ENCODE measurements around the gene SLC6A18. TPM values are rescaled to one million over a fixed set of nuclear protein-coding genes. Genes with fewer than 3 reads are reported as not detected.

Gene SLC6A18
- total and polyA plus RNA-seq, 2 experiments from 2014 or later: 0.35 TPM; not detected in 1

GRCh38 chr5:1177826-1178528, 47.2 kb upstream of the SLC6A18 start:
- DNase-seq (ENCODE audit: low spot score): no peak
- Histone ChIP-seq H3K9me3 (ENCODE audit: low read depth) (no peaks in the 10 kb centered on the region), H3K27ac (no peak overlapping the region), H3K79me2 (no peaks in the 10 kb centered on the region), H3K27me3 (no peaks in the 10 kb centered on the region), H4K20me1 (ENCODE audit: insufficient read depth, poor library complexity, severe bottlenecking) (no peaks in the 10 kb centered on the region), H2AFZ (no peak overlapping the region), H3K4me1 (ENCODE audit: insufficient read depth) (peaks cover 16% of the 10 kb centered on the region), H3K36me3 (replicated peaks; ENCODE audit: insufficient read depth, low read depth) (no peaks in the 10 kb centered on the region), H3K4me3 (no peak overlapping the region), H3K4me2 (no peak overlapping the region), H3K9me2 (replicated peaks; ENCODE audit: insufficient read depth) (no peaks in the 10 kb centered on the region)
- 94% methylated on average over 25 of the region's 30 CpGs for WGBS (ENCODE audit: low lambda C conversion rate, missing lambda C conversion rate)
- TF ChIP-seq EZH2 (IDR thresholded peaks at IDR 0.05; ENCODE audit: borderline replicate concordance): no peak
- TF ChIP-seq, protein P1, sequence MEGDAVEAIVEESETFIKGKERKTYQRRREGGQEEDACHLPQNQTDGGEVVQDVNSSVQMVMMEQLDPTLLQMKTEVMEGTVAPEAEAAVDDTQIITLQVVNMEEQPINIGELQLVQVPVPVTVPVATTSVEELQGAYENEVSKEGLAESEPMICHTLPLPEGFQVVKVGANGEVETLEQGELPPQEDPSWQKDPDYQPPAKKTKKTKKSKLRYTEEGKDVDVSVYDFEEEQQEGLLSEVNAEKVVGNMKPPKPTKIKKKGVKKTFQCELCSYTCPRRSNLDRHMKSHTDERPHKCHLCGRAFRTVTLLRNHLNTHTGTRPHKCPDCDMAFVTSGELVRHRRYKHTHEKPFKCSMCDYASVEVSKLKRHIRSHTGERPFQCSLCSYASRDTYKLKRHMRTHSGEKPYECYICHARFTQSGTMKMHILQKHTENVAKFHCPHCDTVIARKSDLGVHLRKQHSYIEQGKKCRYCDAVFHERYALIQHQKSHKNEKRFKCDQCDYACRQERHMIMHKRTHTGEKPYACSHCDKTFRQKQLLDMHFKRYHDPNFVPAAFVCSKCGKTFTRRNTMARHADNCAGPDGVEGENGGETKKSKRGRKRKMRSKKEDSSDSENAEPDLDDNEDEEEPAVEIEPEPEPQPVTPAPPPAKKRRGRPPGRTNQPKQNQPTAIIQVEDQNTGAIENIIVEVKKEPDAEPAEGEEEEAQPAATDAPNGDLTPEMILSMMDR (IDR thresholded peaks at IDR 0.05; ENCODE audit: poor library complexity): no peak
- no peak for TF ChIP-seq EZH2phosphoT487 (IDR thresholded peaks at IDR 0.05; ENCODE audit: low read depth, severe bottlenecking, unreplicated experiment)

DNA sequence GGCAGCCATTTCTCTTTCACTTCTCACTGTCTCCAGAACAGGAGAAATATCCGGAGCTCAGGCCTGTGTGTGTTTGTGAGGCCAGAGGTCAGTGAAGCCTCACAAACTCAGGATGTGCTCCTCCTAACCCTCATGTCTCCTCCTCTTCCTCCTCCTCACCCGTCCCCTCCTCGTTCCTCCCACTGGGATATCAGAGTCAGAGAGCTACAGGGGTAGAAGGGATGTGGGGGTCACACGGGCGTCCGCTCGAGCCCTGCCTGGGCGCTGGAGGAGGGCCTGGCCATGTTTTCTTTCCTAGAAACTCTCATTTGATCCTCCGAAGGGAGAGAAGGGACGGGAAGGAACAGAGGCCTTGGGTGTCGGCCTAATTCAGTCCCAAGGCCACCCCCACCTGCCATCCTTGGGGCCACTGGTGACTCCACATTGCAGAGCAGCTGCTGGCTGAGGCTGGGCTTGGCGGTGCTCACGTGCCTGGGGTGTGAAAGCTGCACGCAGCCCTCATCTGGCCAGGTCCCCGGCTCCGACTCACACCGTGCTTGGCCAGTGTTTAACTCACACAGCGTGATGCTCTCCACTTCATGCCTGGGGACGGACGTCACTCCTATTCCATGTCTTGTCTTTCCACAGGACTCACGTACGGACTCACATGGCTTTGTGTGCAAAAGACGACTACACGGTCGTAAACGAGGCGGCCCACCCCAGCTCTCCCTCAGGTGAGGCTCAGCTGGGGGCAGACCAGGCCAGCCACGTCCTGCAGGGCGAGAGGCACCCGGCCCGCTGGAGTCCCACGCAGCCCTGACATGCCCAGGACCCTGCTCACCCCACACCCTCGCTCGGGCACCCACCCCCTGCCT, 46.4 kb upstream of the SLC6A18 start:
- H3K4me2 ChIP-seq: no peak overlapping the region
- no peak for TF ChIP-seq EZH2phosphoT487 (IDR thresholded peaks at IDR 0.05; ENCODE audit: low read depth, severe bottlenecking, unreplicated experiment)
- no peak for TF ChIP-seq EZH2 (IDR thresholded peaks at IDR 0.05; ENCODE audit: borderline replicate concordance)
- TF ChIP-seq, protein P1 (IDR thresholded peaks at IDR 0.05; ENCODE audit: poor library complexity): no peak
- no peaks in the 10 kb centered on the region for H3K9me2 ChIP-seq (replicated peaks; ENCODE audit: insufficient read depth)
- H3K9me3 ChIP-seq (ENCODE audit: low read depth): no peaks in the 10 kb centered on the region
- no peaks in the 10 kb centered on the region for H3K36me3 ChIP-seq (replicated peaks; ENCODE audit: insufficient read depth, low read depth)
- H2AFZ ChIP-seq: no peak overlapping the region
- DNase-seq (ENCODE audit: low spot score): no peak
- H3K27ac ChIP-seq: no peak overlapping the region
- H4K20me1 ChIP-seq (ENCODE audit: insufficient read depth, poor library complexity, severe bottlenecking): no peaks in the 10 kb centered on the region
- no peaks in the 10 kb centered on the region for H3K27me3 ChIP-seq
- H3K4me3 ChIP-seq: no peak overlapping the region
- peaks cover 24% of the 10 kb centered on the region for H3K4me1 ChIP-seq (ENCODE audit: insufficient read depth)
- H3K79me2 ChIP-seq: no peaks in the 10 kb centered on the region
- WGBS (ENCODE audit: low lambda C conversion rate, missing lambda C conversion rate): 76% methylated on average over 19 of the region's 34 CpGs

- Histone ChIP-seq H3K79me2 (no peaks in the 10 kb centered on the region), H2AFZ (no peak overlapping the region), H3K4me3 (no peak overlapping the region), H3K27me3 (no peaks in the 10 kb centered on the region), H3K4me2 (no peak overlapping the region), H3K27ac (no peak overlapping the region), H4K20me1 (ENCODE audit: insufficient read depth, poor library complexity, severe bottlenecking) (no peaks in the 10 kb centered on the region), H3K36me3 (replicated peaks; ENCODE audit: insufficient read depth, low read depth) (no peaks in the 10 kb centered on the region), H3K9me3 (ENCODE audit: low read depth) (no peaks in the 10 kb centered on the region), H3K4me1 (ENCODE audit: insufficient read depth) (peaks cover 27% of the 10 kb centered on the region), H3K9me2 (replicated peaks; ENCODE audit: insufficient read depth) (no peaks in the 10 kb centered on the region)
- DNase-seq (ENCODE audit: low spot score): no peak
- WGBS (ENCODE audit: low lambda C conversion rate, missing lambda C conversion rate): 100% methylated on average over 2 of the region's 9 CpGs
- TF ChIP-seq, protein P1 (IDR thresholded peaks at IDR 0.05; ENCODE audit: poor library complexity): no peak
- TF ChIP-seq EZH2 (IDR thresholded peaks at IDR 0.05; ENCODE audit: borderline replicate concordance): no peak
- no peak for TF ChIP-seq EZH2phosphoT487 (IDR thresholded peaks at IDR 0.05; ENCODE audit: low read depth, severe bottlenecking, unreplicated experiment)
Observed at GRCh38 chr5:1179383-1179715, 45.8 kb upstream of the SLC6A18 start.

Data from hepatocyte (in vitro differentiated cells).